HCT116 (cell line): ENCODE data around the gene MAOB.

Experiments used
- RAD21 ChIP-seq: IDR thresholded peaks from 2 replicates; pipeline ENCODE4 v1.6.1; 2012; ENCODE audit warnings: low read depth, mild to moderate bottlenecking
- YY1 ChIP-seq: IDR thresholded peaks from 2 replicates; pipeline ENCODE4 v1.6.1; 2011; ENCODE audit warnings: low read length, low read depth, moderate library complexity, mild to moderate bottlenecking; ENCODE audit not compliant: insufficient replicate concordance; ENCODE audit errors: extremely low read depth
- TF ChIP-seq, protein P1 (sequence below), 3 experiments: fragments of 200-600 bp in 1 of 3; sonication (generic) in 1 of 3; IDR thresholded peaks in 2 of 3; conservative IDR thresholded peaks in 1 of 3; 2 replicates each; pipeline ENCODE4 v1.5.1; 2012 to 2017; ENCODE audit warnings: low read depth in 2 of 3, low read length in 2 of 3, antibody characterized with exemption in 1 of 3, borderline replicate concordance in 1 of 3, control low read depth in 1 of 3, mild to moderate bottlenecking in 1 of 3, mixed read lengths in 1 of 3, mixed run types in 1 of 3, moderate library complexity in 1 of 3; ENCODE audit not compliant: insufficient read depth in 1 of 3

DNA sequence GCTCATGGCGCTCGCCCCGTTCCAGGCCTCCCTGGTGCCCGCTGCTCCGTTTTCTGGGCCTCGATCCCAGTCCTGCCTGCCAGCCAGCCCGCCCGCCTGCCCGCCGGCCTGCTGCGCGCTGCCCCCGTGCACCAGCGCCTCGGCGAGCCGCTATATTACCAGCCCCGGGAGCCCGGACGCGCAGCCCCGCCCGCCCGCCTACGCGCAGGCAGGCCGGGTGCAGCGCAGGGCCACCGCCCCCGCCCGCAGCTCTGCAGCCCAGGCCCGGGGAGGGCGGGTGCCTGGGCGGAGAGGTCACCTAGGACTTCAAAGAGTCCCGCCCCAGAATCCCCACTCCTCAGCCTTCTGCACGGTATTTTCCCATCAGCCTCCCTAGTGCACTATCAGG lies at the start of gene MAOB:
- TF ChIP-seq, protein P1, sequence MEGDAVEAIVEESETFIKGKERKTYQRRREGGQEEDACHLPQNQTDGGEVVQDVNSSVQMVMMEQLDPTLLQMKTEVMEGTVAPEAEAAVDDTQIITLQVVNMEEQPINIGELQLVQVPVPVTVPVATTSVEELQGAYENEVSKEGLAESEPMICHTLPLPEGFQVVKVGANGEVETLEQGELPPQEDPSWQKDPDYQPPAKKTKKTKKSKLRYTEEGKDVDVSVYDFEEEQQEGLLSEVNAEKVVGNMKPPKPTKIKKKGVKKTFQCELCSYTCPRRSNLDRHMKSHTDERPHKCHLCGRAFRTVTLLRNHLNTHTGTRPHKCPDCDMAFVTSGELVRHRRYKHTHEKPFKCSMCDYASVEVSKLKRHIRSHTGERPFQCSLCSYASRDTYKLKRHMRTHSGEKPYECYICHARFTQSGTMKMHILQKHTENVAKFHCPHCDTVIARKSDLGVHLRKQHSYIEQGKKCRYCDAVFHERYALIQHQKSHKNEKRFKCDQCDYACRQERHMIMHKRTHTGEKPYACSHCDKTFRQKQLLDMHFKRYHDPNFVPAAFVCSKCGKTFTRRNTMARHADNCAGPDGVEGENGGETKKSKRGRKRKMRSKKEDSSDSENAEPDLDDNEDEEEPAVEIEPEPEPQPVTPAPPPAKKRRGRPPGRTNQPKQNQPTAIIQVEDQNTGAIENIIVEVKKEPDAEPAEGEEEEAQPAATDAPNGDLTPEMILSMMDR (IDR thresholded peaks at IDR 0.05 in 2 of 3, conservative IDR thresholded peaks at IDR 0.05 in 1 of 3; ENCODE audit: borderline replicate concordance in 1 of 3, insufficient read depth in 1 of 3, low read depth in 2 of 3, low read length in 2 of 3) = no peak
- TF ChIP-seq RAD21 (no peak), YY1 (no peak)
